B cell (primary cell): ENCODE data around the gene NAALADL1. TPM values are rescaled to one million over a fixed set of nuclear protein-coding genes. Genes with fewer than 3 reads are reported as not detected.

ENCODE experiments used
- ATAC-seq: fragments of 200-7000 bp; cut with Tn5 transposase; one replicate; pipeline ENCODE4 v1.10.0; 2021; ENCODE audit warnings: low read depth, mild to moderate bottlenecking, moderate number of reproducible peaks, moderate library complexity
- CTCF ChIA-PET: fragments of 350-600 bp; sonication (Branson Sonifier 250); formaldehyde crosslinking; loops from one replicate; lab custom pipeline; 2021; ENCODE audit warnings: antibody characterized with exemption, inconsistent platforms; lab: Charles Lee
- POLR2A ChIA-PET: fragments of 350-600 bp; sonication (Branson Sonifier 250); formaldehyde crosslinking; loops from one replicate; lab custom pipeline; 2021; ENCODE audit warnings: antibody characterized with exemption; lab: Charles Lee
- DNase-seq: peaks from one replicate; pipeline ENCODE4 v3.0.0; 2013
- H2AFZ ChIP-seq: 2 replicates; pipeline ENCODE4 v1.6.1; 2012; ENCODE audit warnings: mild to moderate bottlenecking, low read depth, low read length; ENCODE audit not compliant: insufficient read depth, poor library complexity, severe bottlenecking
- H3K27ac ChIP-seq, 2 donors: 1 replicate in 1 of 2; 2 replicates in 1 of 2; pipeline ENCODE4 v1.5.1; 2012 to 2013; ENCODE audit warnings: low read length in 2 of 2, mild to moderate bottlenecking in 2 of 2, moderate library complexity in 1 of 2
- H3K27me3 ChIP-seq, 4 experiments: fragments of 200-600 bp in 1 of 4; sonication (generic) in 1 of 4; replicated peaks in 1 of 4; 1 replicate in 2 of 4; 2 replicates in 2 of 4; pipeline versions ENCODE4 v1.6.1 to v1.7.0; 2013 to 2016; ENCODE audit warnings: low read length in 3 of 4, mild to moderate bottlenecking in 2 of 4, mixed read lengths in 1 of 4, moderate library complexity in 1 of 4; ENCODE audit not compliant: insufficient read depth in 4 of 4, control insufficient read depth in 3 of 4; ENCODE audit errors: control extremely low read depth in 1 of 4
- H3K36me3 ChIP-seq, 2 experiments: replicated peaks in 1 of 2; 1 replicate in 1 of 2; 2 replicates in 1 of 2; pipeline versions ENCODE4 v1.6.1 to v1.7.1; 2013; ENCODE audit warnings: low read length in 1 of 2; ENCODE audit not compliant: insufficient read depth in 2 of 2, control insufficient read depth in 1 of 2; ENCODE audit errors: control extremely low read depth in 1 of 2, extremely low read depth in 1 of 2
- H3K4me1 ChIP-seq, 2 donors: fragments of 200-600 bp in 1 of 2; sonication (generic) in 1 of 2; 1 replicate in 1 of 2; 2 replicates in 1 of 2; pipeline versions ENCODE4 v1.5.1 to v1.6.1; 2013 to 2017; ENCODE audit warnings: low read length in 2 of 2; ENCODE audit not compliant: control insufficient read depth in 2 of 2, insufficient read depth in 2 of 2
- H3K4me2 ChIP-seq: replicated peaks from 2 replicates; pipeline ENCODE3; 2012; ENCODE audit warnings: mild to moderate bottlenecking, low read depth, low read length; ENCODE audit not compliant: poor library complexity, severe bottlenecking
- H3K4me3 ChIP-seq, 5 experiments: fragments of 200-600 bp in 1 of 5; sonication (generic) in 1 of 5; 1 replicate in 3 of 5; 2 replicates in 2 of 5; pipeline versions ENCODE4 v1.5.1 to v1.7.0; 2011 to 2016; ENCODE audit warnings: low read length in 4 of 5, mild to moderate bottlenecking in 4 of 5, low read depth in 2 of 5, control low read depth in 1 of 5, moderate library complexity in 1 of 5; ENCODE audit not compliant: insufficient read depth in 1 of 5; ENCODE audit errors: control extremely low read depth in 1 of 5, extremely low read depth in 1 of 5
- H3K79me2 ChIP-seq: fragments of 200-600 bp; sonication (generic); one replicate; pipeline ENCODE4 v1.6.0; 2016; ENCODE audit warnings: low read length; ENCODE audit not compliant: control insufficient read depth, insufficient read depth
- H3K9ac ChIP-seq: fragments of 200-600 bp; sonication (generic); 2 replicates; pipeline ENCODE4 v1.6.1; 2017; ENCODE audit warnings: mild to moderate bottlenecking, low read length, moderate library complexity
- H3K9me3 ChIP-seq, 3 donors: one replicate each; pipeline versions ENCODE4 v1.6.1 to v1.7.1; 2013; ENCODE audit warnings: low read length in 2 of 3; ENCODE audit not compliant: control insufficient read depth in 2 of 3, insufficient read depth in 1 of 3; ENCODE audit errors: control extremely low read depth in 1 of 3
- H4K20me1 ChIP-seq: 2 replicates; pipeline ENCODE4 v1.6.0; 2012; ENCODE audit warnings: mild to moderate bottlenecking, low read length; ENCODE audit not compliant: insufficient read depth, control insufficient read depth, poor library complexity, severe bottlenecking
- H3K27ac Mint-ChIP-seq: one replicate; pipeline ENCODE4 v1.8.0; 2021; ENCODE audit warnings: mixed read lengths
- H3K27me3 Mint-ChIP-seq: one replicate; pipeline ENCODE4 v1.8.0; 2021; ENCODE audit warnings: mixed read lengths
- H3K4me1 Mint-ChIP-seq: one replicate; pipeline ENCODE4 v1.8.0; 2021; ENCODE audit warnings: mixed read lengths
- H3K4me3 Mint-ChIP-seq: one replicate; pipeline ENCODE4 v1.8.0; 2021; ENCODE audit warnings: mixed read lengths
- H3K9me3 Mint-ChIP-seq: one replicate; pipeline ENCODE4 v1.8.0; 2022; ENCODE audit warnings: mixed read lengths; ENCODE audit not compliant: insufficient read depth
- EZH2 ChIP-seq: IDR thresholded peaks from 2 replicates; pipeline ENCODE4 v1.6.1; 2012; ENCODE audit warnings: borderline replicate concordance, low read depth, mild to moderate bottlenecking, moderate library complexity, low read length; ENCODE audit not compliant: insufficient read depth, poor library complexity, severe bottlenecking
- WGBS: methylation state at CpG from one replicate; pipeline ENCODE4 v1.1.5; 2013; ENCODE audit warnings: missing lambda C conversion rate; ENCODE audit not compliant: insufficient coverage; 5-methylcytosine and 5-hydroxymethylcytosine counted together
- intact Hi-C: fragments of 100-400 bp; cut with micrococcal nuclease; formaldehyde crosslinking; loops from one replicate; pipeline ENCODE4 v1.10.0; 2022
- polyA plus RNA-seq: library from polyadenylated mRNA; depleted of rRNA; stranded (reverse); fragments of >200 nt; gene quantifications from 2 replicates; pipeline ENCODE4 v1.2.3, GENCODE V29; 2012
- total RNA-seq, 2 donors: library from RNA; stranded (reverse); fragments of 120-200 nt in 1 of 2; gene quantifications; 1 replicate in 1 of 2; 2 replicates in 1 of 2; pipeline versions ENCODE4 v1.2.3 to v1.2.4, GENCODE V29; 2013 to 2022
- TF ChIP-seq, protein P1 (sequence below): fragments of 200-600 bp; IDR thresholded peaks from one replicate; pipeline ENCODE4 v1.8.0; 2022; ENCODE audit warnings: antibody characterized with exemption, mild to moderate bottlenecking

The NAALADL1 gene
- total and polyA plus RNA-seq, 2 donors (not counting 1 experiment from before 2014, with no cell fraction given): 23.0 to 40.2 TPM

DNA sequence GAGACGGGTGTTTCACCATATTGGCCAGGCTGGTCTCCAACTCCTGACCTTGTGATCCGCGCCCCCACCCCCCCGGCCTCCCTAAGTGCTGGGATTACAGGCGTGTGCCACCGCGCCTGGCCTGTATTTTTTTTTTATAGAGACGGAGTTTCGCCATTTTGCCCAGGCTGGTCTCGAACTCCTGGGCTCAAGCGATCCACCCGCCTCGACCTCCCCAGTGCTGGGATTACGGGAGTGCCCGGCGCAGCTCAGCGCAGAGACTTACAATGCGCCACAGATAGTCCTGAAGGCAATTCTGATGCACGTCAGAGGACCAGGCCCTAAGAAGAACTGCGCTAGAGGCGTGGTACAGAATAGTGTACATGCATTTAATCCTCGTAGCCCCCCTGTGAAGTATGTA, 37.1 kb upstream of the NAALADL1 start:
- 93% methylated on average over 22 of the region's 22 CpGs for WGBS
- ATAC-seq: no peak

DNA sequence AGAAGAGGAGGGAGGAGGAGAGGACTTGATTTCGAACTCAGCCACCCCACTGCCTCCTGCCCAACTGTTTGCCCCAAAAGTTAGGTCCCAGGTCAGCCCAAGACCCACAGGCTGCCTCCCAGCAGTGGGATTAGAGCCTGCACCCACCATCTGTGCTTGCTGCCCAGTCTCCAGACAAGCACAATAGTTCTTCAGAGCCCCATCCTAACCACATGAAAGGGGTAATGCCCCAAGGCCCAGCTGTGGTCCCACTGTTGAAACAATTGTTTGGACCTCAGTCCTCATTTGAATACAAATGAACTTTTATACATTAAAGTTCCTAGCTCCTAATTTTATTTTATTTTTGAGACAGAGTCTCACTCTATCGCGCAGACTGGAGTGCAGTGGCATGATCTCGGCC, 32.3 kb upstream of the NAALADL1 start:
- H3K4me1 Mint-ChIP-seq: peaks cover 4% of the 10 kb centered on the region
- CTCF ChIA-PET: interaction anchor here (0.7 to 1.7 kb wide), 3 partner anchors 12 to 588 kb away, joined by 3 to 5 read pairs (median 4); partner anchors contain the start of gene TM7SF2
- peaks cover 8% of the 10 kb centered on the region for H3K79me2 ChIP-seq
- 97% methylated on average over 4 of the region's 4 CpGs for WGBS
- no peak overlapping the region for H3K27ac Mint-ChIP-seq
- no peaks in the 10 kb centered on the region for H3K27me3 ChIP-seq
- intact Hi-C loops: no loop called here
- ATAC-seq: no peak
- no peaks in the 10 kb centered on the region for H3K9me3 Mint-ChIP-seq
- no peak overlapping the region for H3K4me3 ChIP-seq
- peaks cover 1 to 3% of the 10 kb centered on the region in 2 donors for H3K4me1 ChIP-seq
- H3K9ac ChIP-seq: no peak overlapping the region
- no peak overlapping the region for H3K27ac ChIP-seq
- H3K27me3 Mint-ChIP-seq: no peaks in the 10 kb centered on the region
- TF ChIP-seq, protein P1, sequence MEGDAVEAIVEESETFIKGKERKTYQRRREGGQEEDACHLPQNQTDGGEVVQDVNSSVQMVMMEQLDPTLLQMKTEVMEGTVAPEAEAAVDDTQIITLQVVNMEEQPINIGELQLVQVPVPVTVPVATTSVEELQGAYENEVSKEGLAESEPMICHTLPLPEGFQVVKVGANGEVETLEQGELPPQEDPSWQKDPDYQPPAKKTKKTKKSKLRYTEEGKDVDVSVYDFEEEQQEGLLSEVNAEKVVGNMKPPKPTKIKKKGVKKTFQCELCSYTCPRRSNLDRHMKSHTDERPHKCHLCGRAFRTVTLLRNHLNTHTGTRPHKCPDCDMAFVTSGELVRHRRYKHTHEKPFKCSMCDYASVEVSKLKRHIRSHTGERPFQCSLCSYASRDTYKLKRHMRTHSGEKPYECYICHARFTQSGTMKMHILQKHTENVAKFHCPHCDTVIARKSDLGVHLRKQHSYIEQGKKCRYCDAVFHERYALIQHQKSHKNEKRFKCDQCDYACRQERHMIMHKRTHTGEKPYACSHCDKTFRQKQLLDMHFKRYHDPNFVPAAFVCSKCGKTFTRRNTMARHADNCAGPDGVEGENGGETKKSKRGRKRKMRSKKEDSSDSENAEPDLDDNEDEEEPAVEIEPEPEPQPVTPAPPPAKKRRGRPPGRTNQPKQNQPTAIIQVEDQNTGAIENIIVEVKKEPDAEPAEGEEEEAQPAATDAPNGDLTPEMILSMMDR: no peak
- no peak for TF ChIP-seq EZH2
- DNase-seq: no peak
- no peak overlapping the region for H2AFZ ChIP-seq
- H3K36me3 ChIP-seq: peaks cover 0 to 41% of the 10 kb centered on the region in 2 experiments
- H3K9me3 ChIP-seq: peaks cover 0 to 1% (median 0%) of the 10 kb centered on the region in 3 donors
- H3K4me3 Mint-ChIP-seq: no peak overlapping the region
- no peak overlapping the region for H3K4me2 ChIP-seq
- POLR2A ChIA-PET: interaction anchor here (0.6 kb wide), 1 partner anchor 311 kb away, joined by 4 read pairs; no protein-coding TSS in a partner anchor
- no peaks in the 10 kb centered on the region for H4K20me1 ChIP-seq

More for the DNA sequence above, 37.1 kb upstream of the NAALADL1 start:
- Histone ChIP-seq H2AFZ (peak overlapping the region; percentile 88), H3K36me3 (peaks cover 0 to 15% of the 10 kb centered on the region in 2 experiments), H3K4me1 (peaks cover 10 to 16% of the 10 kb centered on the region in 2 donors), H3K9ac (peak overlapping the region; percentile 90), H3K27me3 (no peaks in the 10 kb centered on the region), H3K79me2 (peaks cover 28% of the 10 kb centered on the region), H3K4me2 (peak overlapping the region; percentile 92), H4K20me1 (peaks cover 18% of the 10 kb centered on the region), H3K27ac (peak overlapping the region in 1 of 2 donors; percentile 81), H3K4me3 (peak overlapping the region in 2 of 5 experiments; percentile 73 to 90), H3K9me3 (peaks cover 0 to 6% (median 0%) of the 10 kb centered on the region in 3 donors)
- TF ChIP-seq EZH2: no peak
- TF ChIP-seq, protein P1: no peak
- no peaks in the 10 kb centered on the region for H3K9me3 Mint-ChIP-seq
- H3K27ac Mint-ChIP-seq: peak overlapping the region; percentile 97
- H3K4me3 Mint-ChIP-seq: peak overlapping the region; percentile 96
- H3K4me1 Mint-ChIP-seq: peaks cover 24% of the 10 kb centered on the region
- intact Hi-C loops: no loop called here
- CTCF ChIA-PET: interaction anchor here (0.9 to 10.2 kb wide), 4 partner anchors 15 to 249 kb away, joined by 3 to 96 read pairs (median 6); partner anchors contain the start of genes ARL2, FAU, MRPL49 and TM7SF2
- H3K27me3 Mint-ChIP-seq: no peaks in the 10 kb centered on the region
- POLR2A ChIA-PET: interaction anchor here (1.7 to 4.0 kb wide), 2 partner anchors 15 to 86 kb away, joined by 7 to 26 read pairs; partner anchors contain the start of genes CAPN1 and TM7SF2
- no peak for DNase-seq
